Right ventricle myocardium inferior (tissue), 1 donor: ENCODE results near the gene MAN1A1. TPM values are rescaled to one million over a fixed set of nuclear protein-coding genes. Genes with fewer than 3 reads are reported as not detected.
"Not testable (repeated sequence)": the region's sequence is repeated elsewhere in the genome, so short reads cannot be mapped to it uniquely, and the experiment has no call there.

Source experiments
- ATAC-seq: fragments of 200-7000 bp; cut with Tn5 transposase; one replicate; pipeline ENCODE4 v1.9.1; 2020; ENCODE audit warnings: mild to moderate bottlenecking, moderate library complexity
- DNase-seq: peaks from one replicate; pipeline ENCODE4 v3.0.0; 2021; ENCODE audit errors: missing footprints
- intact Hi-C: fragments of 100-400 bp; cut with DNase I; formaldehyde crosslinking; loops from one replicate; pipeline ENCODE4 v1.11.0; 2022
- long read RNA-seq: library from polyadenylated mRNA; unstranded; transcript quantifications from one replicate; pipeline ENCODE4 v2.0.0, GENCODE V29; 2021
- total RNA-seq: library from RNA; stranded (reverse); fragmentation: NEBNext Ultra II Directional; extraction: Animal tissue kit (Norgen Biotek cat#: 25700); gene quantifications from one replicate; pipeline ENCODE4 v1.2.1, GENCODE V29; 2021
- donor health status: DM: no; HTN: yes; CAD: no; lungs with severe emphysema.

Gene MAN1A1
- 22.4 TPM for total RNA-seq
- long read RNA-seq, full-length matches to known transcripts = 5 of 7 reads
- long read RNA-seq, partial matches to known transcripts = 2 of 7 reads
- long read RNA-seq, other reads (novel, unspliced or antisense) = 0 of 7 reads

DNA sequence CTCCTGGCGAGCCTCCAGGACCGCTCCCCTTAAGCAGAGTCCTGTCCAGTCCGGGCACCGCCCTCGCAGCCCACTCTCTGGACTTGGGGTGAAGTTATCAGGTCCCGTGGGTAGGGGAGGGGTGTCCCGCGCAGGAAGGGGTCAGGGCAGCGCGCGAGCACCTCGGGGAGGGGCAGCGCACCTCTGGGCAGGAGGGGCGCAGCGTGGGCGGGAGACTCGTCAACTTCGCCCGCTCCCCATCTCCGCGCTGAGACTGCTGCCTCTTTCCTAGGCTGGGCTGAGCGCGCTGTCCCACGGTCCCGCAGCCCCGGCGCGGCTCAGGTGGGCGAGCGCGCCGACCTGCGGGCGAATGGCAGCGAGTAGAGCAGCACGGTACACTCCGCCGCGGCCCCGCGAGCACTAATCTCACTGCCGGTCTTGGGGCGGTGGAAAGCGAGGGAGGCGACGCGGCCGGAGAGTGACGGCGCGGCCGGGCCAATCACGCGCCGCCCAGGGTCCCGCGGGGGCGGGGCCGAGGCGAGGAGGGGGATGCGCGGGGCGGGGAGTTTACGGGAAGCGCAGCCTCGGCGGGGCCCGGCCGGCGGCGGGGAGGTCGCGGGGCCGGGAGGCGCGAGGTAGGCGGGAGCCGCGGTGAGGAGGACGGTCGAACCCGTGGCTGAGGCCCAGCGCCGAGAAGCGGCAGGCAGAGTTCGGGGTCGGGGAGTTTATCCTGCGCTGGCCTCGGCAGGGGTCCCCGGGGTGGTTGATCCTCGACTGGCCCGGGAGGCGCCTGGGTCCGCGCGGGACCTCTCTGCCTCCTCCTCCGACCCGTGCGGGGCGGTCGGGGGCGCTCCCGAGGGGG is at the start of gene MAN1A1:
MAN1A1 (minus strand) TSS at position 401 of the 841 bp plus-strand sequence. CDS start 696 bp downstream, outside the sequence.
- peak; percentile 98 for ATAC-seq
- intact Hi-C loops = loop anchor here (5.0 to 10.0 kb wide), 2 partner anchors 42 to 205 kb away; no protein-coding TSS in a partner anchor
- DNase-seq = peak; percentile 96

DNA sequence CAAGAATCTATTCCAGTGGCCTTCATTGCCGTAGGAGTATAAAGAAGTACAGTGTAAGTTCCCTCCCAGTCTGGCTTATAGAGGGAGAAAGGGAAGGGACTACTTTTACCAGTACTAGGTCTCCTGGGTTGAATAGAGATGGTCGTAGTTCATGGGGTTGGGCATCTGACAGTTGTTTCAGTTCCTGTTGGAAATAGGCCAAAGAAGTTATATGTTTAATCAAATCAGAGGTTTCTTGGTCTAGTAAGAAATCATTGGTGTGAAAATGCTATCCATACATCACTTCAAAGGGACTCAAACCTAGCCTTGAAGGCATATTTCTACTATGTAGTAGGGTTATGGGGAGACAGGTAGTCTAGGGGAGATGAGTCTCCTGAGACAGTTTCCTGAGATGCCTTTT is 45.6 kb upstream of the MAN1A1 start:
- intact Hi-C loops = no loop called here
- ATAC-seq (no peak), DNase-seq (no peak)

DNA sequence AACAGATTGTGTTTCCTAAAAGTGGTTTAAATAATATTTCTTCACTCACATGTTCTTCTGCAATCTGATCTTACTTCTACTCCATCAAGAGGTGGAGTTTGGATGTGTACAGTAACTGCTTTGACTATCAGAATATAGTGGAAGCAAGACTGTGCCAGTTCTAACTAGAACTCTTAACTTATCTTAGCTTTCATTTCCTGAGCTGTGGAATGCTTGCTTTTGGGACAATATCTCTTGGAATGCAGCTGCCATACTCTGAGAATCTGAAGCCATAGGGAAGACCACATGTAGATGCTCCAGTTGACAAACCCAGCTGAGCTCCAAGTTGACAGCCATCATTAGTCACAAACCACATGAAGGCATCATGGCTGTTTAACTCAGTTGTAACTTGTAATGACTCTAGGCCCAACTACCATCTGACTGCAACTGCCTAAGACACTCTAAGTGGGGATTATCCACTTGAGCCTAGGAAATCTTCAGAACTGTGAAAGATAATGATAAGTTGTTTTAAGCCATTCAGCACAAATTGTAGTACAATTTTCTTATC is 40.8 kb upstream of the MAN1A1 start:
- intact Hi-C loops = no loop called here
- ATAC-seq = no peak
- no peak for DNase-seq

DNA sequence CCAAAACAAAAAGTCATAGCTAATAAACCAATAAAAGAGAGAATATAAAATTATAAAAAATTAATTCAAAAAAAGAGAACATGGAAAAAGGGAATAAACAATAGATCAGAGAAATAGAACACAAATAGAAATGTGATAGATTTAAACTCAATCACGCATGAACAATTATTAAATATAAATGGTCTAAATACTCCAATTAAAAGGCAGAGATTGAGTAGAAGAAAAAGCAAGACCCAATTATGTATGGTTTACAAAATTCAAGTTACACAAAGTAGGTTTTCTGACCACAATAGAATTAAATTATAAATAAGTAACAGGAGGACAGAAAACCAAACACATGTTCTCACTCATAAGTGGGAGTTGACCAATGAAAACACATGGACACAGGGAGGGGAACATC is 36.4 kb upstream of the MAN1A1 start:
- intact Hi-C loops = no loop called here
- ATAC-seq = no peak

DNA sequence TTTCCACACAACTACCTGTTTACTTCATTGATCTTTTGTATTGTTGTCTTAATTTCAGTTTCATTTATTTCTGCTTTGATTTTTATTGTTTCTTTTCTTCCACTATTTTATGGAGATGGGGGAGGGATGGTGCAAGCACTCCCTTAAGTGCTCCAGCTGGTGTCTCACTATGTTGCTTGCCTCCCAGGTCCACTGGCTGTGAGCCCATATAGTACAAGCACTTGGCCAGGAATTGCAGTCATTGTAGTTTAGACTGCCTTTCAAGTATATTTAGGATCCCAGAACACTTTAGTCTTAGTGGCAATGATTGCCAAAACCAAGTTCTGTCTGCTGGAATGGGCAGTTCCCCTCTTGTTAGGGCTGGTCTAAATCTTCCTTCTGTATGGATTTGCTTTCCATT is 34.9 kb upstream of the MAN1A1 start:
- DNase-seq (no peak), ATAC-seq (peak; percentile 44)
- intact Hi-C loops = no loop called here

More for the DNA sequence above, 36.4 kb upstream of the MAN1A1 start:
- DNase-seq = no peak

DNA sequence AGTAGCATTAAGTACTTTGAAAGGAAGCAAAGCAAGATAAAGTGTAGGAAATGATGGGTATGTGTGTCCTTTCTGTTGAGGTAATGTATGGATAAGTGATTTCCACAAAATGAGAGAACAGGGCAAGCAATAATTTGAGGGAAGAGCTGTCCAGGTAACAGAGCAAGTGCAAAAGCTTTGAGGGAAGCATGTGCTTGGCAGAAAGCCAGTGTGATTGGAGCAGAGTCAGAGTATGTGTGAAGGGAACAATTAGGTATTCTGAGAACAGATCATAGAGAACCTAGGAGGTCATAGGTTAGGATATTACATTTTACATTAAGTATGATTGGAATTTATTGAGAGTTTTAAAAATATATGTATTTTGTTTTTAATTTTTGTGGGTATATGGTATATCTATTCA is 30.2 kb upstream of the MAN1A1 start:
- no peak for DNase-seq
- intact Hi-C loops = no loop called here
- ATAC-seq = no peak

DNA sequence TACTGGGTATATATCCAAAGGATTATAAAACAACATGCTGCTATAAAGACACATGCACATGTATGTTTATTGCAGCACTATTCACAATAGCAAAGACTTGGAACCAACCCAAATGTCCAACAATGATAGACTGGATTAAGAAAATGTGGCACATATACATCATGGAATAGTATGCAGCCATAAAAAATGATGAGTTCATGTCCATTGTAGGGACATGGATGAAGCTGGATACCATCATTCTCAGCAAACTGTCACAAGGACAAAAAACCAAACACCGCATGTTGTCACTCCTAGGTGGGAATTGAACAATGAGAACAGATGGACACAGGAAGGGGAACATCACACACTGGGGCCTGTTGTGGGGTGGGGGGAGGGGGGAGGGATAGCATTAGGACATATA is 27.5 kb upstream of the MAN1A1 start:
- DNase-seq, ATAC-seq: not testable (repeated sequence)

DNA sequence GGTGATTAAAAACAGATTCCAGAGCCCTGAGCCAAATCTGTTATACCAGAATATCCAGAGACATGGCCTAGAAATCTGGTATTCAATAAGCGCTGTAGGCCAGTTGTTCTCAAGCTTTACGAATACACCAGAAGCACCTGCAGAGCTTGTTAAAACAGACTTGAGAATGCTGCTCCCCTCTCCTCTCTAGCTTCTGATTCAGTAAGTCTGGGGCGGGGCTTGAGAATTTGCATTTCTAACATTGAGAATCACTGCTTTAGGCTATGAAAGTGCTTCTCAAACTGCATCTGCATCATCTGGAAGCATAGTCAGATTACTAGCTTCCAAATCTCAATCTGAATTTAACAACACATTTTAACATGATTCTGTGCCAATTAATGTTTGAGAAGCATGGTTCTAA is 20.5 kb upstream of the MAN1A1 start:
- ATAC-seq (no peak), DNase-seq (no peak)
- intact Hi-C loops = no loop called here

More for the DNA sequence above, 27.5 kb upstream of the MAN1A1 start:
- intact Hi-C loops = not testable (repeated sequence)

DNA sequence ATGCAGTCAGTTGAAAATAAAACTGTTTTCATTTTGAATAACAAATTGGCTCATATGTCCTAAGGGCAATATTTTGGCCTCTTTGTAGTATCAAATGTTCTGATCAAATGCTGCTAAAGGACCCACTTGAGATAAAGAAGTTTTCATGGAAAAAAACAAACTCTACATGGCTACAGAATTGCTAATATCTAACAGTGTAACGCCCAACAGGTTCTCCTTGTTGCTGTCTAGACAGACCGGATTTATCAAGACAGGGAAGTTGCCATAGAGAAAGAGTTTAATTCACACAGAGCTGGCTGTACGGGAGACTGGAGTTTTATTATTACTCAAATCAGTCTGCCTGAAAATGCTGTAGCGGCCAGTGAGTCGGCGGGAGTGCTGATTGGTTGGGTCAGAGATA is 19.4 kb upstream of the MAN1A1 start:
- DNase-seq = no peak
- intact Hi-C loops = no loop called here
- ATAC-seq = no peak

DNA sequence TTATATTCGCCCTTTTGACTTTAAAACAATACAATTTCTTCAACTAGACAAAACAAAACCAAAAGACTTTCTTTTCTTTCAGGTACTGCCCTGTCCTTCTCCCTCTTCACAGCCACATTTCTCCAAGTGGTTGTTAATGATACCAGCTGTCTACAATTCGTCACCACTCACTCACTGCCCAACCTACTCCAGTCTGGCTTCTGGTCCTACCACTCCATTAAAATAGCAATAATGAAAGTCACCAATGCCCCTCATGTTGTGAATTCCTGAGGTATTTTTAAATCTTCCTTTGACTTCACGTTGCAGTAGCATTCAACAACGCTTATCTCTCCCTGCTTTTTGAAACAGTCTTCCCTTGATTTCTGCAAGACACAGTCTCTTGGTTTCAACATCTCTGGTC is 11.6 kb upstream of the MAN1A1 start:
- no peak for DNase-seq
- ATAC-seq = peak; percentile 81
- intact Hi-C loops = no loop called here

DNA sequence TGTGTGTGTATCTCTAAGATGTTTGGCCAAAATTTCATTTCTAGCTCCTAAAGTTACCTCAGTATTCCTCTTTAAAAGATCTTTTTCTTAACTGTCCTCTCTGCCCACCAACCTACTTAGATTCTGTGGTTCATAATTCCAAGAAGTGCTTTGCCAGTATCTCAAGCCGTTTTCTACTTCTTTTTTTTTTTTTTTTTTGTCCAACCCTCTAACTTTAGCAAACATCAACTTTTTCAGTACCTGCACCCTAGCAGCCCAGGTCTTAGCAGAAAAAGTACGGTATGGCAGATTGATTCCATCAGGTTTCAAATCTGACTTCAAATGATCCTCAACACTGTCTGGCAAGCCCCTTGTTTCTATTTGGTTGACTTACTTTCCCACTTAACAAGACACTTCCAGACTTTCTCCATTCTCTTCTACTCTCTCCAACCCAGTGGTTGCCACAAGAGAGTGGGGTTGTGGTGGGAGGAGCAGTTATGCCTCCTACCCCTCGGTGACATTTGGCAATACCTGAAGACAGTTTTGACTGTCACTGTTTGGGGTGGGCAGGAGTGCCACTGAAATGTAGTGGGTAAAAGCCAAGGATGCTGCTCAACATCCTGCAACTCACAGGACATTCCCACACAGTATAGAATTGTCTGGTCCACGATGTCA is 10.8 kb upstream of the MAN1A1 start:
- no peak for DNase-seq
- intact Hi-C loops = no loop called here
- no peak for ATAC-seq

DNA sequence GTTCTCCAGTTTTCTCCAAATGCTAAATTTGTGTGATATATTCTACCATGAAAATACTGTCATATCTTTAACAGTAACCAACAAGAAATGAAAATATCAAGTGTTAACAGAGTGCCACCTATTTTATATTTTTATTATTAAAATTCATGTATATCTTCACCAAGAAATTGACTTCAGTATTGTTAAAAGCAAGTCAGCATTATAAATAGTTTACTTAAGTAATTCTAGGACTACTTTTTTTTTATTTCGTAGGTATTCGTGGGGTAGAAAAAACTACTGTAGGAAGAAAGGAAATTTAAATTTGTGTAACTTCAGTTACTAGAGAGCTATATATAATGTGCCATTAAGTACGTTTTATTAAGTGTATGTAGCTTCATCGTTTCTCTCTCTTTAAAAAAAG is 6.3 kb upstream of the MAN1A1 start:
- intact Hi-C loops = no loop called here
- DNase-seq (no peak), ATAC-seq (no peak)

DNA sequence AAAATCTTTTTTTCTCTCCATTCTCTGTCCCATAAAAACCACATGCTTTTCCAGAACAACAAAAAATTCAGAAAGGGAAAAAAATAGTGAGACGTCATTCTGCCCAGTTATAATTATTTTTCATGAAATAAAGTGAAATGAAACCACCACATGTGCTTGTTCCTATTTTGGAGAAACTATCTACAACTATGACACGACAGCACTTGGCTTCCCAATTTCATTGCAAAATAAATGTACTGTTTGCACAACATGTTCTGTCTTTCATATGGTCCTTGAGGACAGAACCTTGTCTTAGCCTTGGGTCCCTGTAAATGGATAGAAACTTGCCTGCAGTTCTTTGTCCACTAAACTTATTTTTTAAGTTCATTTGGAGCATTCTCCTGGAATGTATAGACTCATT is 5.6 kb upstream of the MAN1A1 start:
- DNase-seq (no peak), ATAC-seq (peak; percentile 68)

DNA sequence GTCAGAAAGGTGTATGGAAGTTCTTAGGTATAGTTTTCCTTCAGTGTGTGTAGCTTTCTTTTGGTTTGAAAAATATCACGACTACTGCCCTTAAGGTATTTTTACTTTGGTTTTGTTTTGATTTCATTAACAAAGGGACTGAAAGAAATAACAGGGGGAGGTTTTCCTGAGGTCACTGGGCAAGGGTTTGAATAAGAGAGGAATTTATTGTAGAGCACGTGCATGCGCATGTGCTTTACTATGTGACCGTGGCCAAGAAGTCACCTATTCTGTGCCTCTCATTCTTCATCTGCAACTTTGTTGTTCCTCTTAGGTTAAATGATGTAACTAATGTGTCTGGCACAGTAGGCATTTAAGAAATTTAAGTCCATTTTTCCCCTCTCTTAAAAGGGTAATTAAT is 4.1 kb upstream of the MAN1A1 start:
- DNase-seq = no peak
- intact Hi-C loops = no loop called here
- no peak for ATAC-seq

More for the DNA sequence above, 5.6 kb upstream of the MAN1A1 start:
- intact Hi-C loops = no loop called here

DNA sequence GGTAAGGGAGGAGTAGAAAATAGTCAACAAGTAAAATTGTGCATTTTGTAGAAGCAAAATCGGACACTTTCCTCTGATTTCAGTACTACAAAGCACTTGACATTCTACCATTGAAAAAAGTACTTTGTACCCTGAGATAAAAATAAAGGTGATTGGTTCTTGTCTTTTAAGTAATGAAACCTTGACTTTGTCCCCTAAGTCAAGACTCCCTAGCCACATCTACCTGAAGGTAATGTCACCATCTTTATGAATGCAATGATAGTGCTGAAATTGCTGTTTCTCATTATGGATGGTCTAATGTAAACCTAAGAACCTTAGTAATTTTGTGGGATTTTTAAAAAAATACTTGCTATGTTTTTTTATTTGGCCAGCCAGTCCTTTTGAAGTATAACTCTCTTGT is 2.4 kb upstream of the MAN1A1 start:
- intact Hi-C loops = no loop called here
- no peak for ATAC-seq
- DNase-seq = no peak

DNA sequence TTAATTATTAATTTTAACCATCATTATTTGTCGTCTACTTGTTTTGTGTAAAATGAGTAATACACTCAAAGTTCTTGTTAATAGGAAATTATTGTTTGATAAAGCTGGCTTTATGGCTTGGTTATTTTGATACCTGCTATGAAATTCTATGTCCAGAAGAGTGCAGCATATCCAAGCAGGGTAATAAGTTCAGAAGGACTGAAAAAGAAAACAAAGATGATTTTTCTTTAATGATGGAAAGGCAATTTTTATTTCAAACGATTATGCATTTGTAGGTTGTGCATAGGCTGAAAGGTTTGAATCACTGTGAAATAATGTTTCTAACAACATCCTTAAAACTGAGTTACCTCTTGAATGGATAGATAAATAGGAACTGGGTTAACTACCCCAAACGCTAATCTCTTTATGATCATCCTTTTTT is 1.4 kb upstream of the MAN1A1 start:
- no peak for DNase-seq
- ATAC-seq = no peak
- intact Hi-C loops = no loop called here

DNA sequence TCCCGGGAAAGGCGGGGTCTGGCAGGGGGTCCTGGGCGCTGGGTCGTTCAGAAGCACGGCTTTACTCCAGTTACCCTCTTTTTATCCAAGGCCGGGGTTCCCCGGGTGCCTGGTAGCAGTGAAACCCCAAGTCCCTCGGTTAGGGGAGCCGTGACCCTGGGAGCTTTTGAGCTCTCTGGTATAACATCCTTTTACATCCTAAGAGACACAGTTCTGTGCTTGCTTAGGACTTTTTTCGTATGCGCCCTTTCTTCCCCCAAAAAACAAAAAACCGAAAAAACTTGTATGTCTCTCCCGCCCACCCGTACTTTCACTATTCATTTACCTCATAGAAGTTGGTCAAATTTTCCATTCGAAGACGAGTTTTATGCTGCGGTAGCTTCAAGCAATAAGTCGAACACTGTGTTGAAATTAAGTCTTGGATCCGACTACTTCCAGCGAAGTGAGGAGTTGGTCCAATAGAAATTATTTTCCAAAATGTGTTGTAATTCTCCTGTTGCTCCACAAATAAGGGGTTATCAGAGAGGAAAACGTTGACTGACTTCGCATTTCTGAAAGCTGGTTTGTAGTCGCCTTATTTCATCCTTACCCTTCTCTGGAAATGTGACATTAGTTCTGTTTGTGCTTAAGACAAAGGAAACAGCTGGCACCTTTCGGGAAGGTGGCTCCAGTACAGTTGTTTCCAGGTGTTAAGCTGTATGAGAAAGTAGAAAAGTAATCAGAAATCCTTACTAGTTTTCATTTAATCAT is 816 bp upstream of the MAN1A1 start:
- intact Hi-C loops = no loop called here
- ATAC-seq (peak; percentile 37), DNase-seq (no peak)

DNA sequence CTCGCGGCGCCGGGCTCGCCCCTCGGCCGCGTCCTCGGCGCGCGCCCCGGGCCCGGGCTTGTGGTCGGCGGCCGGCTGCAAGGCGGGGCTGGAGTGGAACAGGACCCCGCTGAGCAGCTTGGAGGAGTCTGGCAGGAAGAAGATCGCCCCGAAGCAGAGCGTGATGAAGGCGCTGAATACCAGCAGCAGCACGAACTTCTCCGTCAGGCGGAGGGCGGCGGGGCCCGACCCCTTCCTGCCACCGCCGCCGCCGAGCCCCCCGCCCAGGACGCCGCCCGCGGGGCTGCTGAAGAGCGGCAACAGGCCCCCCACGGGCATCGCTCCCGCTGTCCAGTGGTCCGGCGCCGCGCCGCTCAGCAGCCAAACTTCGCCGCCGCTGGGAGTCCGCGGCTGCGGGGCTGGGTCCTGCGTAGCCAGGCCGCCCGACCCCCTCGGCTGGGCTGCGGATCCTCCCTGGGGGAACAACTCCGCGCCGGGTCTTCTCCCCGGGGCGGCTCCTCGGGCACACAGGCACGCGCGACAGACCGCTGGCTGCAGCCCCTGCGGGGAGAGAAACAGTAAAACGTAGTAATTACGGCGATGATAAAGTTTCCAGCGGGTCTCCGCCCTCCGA is 707 bp downstream of the MAN1A1 start:
- DNase-seq = no peak
- intact Hi-C loops = loop anchor here (5.0 to 10.0 kb wide), 2 partner anchors 42 to 204 kb away; no protein-coding TSS in a partner anchor
- peak; percentile 7 for ATAC-seq
